HCEC 1CT (cell line): ENCODE results near the gene ZNF318.
"Not testable (repeated sequence)": the region's sequence is repeated elsewhere in the genome, so short reads cannot be mapped to it uniquely, and the experiment has no call there.

Source experiments
- DNase-seq: peaks from one replicate; pipeline ENCODE4 v3.0.0-alpha.2; 2017

The ZNF318 gene

GRCh38 chr6:43369174-43370002 lies at the start of gene ZNF318:
Gene ZNF318 (minus strand): TSS chr6:43369647. CDS start chr6:43369365, 282 bp downstream.
- DNase-seq: peak; percentile 98

- no peak for DNase-seq
Observed at GRCh38 chr6:43416935-43417334, 47.5 kb upstream of the ZNF318 start.

GRCh38 chr6:43415275-43415674 lies 45.8 kb upstream of the ZNF318 start:
- DNase-seq: not testable (repeated sequence)

- DNase-seq: no peak
Observed at GRCh38 chr6:43413002-43413401, 43.6 kb upstream of the ZNF318 start.

GRCh38 chr6:43412541-43412940 lies 43.1 kb upstream of the ZNF318 start:
- no peak for DNase-seq

- not testable (repeated sequence) for DNase-seq
Observed at GRCh38 chr6:43410776-43411175, 41.3 kb upstream of the ZNF318 start.

DNA sequence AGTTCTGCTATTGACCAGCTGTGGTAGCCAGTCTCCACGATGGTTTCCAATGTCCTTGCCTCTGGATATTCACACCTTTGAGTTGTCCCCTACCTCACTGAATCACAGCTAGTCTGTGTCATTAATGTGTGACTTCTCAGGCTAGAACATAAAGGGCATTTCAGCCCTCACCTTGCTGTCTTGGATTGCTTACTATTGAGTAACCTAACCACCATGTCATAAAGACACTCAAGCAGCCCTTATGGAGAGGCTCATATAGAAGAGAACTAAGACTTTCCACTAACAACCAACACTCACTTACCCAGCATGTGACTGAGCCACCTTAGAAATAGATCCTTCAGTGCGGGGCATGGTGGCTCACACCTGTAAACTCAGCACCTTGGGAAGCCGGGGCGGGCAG lies 38.8 kb upstream of the ZNF318 start:
- no peak for DNase-seq

DNA sequence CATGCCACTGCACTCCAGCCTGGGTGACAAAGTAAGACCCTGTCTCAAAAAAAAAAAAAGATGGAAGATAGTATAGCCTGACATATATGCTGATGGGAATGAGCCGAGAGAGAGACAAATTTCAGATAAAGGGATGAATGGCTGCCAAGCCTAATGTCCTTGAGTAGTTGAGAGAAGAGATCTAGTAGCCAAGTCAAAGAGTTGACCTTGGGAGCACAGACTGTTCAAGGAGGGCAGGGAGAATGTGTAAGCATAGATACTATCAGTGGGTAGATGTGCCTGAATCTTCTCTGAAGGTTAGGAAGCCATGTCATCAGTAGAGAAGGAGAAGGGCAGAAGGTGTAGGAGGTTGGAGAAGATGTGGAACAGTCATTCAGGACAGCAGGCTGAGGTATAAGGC lies 37.8 kb upstream of the ZNF318 start:
- no peak for DNase-seq

DNA sequence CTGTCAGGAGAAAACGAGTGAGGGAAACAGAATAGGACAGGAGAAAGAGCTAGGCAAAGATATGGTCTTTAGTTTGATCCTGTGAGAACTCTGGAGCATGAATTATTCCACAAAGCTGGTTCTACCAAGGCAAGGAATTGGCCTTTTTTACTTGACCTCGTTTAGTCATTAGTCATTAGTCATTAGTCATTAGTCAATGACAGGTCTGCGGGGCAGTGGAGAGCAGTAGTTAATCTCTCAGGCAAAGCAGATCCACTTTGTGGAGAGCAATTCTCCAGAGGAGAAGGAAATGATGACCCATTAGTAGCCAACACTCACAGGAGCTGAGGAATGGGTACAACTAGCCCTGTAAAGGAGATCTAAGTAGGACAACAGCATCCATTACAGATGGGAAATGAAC lies 35.9 kb upstream of the ZNF318 start:
- DNase-seq: peak; percentile 22

DNA sequence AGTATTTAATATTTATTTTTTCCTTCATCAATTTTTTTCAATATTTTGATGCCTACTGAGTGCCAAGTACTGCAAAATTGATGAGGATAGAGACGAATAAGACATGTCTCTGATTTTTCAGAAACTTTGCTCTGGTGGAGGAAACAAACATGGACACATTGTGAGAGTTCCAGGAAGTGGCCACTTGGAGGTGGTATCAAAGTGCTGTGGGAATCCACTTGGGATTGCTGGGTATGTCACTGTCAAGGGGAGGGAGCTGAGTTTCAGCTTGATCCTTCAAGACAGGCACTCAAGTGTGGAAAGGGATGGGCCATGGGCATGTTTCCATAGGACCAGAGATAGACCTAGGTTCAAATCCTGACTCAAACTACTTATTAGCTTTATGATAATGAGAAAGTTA lies 33.4 kb upstream of the ZNF318 start:
- no peak for DNase-seq

- no peak for DNase-seq
Observed at GRCh38 chr6:43401730-43402129, 32.3 kb upstream of the ZNF318 start.

DNA sequence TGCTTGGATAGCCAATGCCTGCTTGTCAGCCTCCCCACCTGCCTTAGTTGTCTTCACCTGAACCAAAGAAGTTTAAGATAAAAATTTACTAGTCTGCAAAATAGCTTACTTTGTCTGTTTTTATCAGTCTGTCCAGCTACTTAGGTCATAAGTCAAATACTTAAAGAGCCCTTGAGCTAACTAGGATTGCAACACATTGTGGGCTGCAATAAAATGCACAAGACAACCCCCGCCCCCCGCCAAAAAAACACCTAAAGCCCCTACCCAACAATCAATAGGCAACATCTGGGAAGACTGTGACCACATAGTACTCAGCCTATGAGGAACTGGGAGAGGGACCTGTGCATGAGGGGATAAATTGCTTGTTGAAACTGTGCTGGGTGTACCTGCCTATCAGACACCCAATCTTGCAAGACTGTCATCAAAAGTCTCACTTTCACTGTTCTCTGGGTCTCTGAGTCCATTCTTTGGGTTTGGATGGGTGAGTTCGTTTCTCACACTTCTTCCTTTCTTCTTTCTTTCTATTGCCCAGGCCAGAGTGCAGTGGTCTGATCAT lies 30.6 kb upstream of the ZNF318 start:
- DNase-seq: no peak

DNA sequence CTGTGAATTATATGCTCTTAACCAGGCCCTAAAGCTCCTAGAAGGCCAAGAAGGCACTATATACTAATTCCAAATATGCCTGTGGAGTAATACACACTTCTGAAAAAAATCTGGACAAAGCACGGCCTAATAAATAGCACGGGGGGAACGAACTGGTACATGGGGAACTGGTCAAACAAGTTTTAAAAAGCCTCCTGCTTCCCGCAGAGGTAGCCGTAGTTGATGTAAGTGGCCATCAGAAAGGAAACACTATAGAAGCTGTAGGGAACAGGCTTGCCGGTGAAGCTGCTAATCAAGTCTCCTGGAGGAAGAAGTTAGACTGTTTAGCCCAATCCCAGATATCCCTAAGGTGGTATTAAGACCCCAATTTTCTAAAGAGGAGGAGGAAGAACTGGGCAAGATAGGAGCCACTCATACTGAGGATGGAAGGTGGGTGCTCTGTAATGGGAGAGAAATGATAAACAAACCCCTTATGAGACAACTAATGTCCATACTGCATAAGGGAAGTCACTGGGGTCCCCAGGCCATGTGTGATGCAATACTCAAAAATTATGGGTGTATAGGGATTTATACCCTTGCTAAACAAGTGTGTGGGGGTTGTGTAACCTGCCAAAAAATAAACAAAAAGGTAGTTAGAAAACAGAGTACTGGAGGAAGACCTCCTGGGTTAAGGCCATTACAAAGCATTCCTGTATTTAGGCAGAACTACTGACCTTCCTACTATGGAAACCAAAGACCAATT lies 27.1 kb upstream of the ZNF318 start:
- DNase-seq: no peak

- no peak for DNase-seq
Observed at GRCh38 chr6:43395776-43396175, 26.3 kb upstream of the ZNF318 start.

DNA sequence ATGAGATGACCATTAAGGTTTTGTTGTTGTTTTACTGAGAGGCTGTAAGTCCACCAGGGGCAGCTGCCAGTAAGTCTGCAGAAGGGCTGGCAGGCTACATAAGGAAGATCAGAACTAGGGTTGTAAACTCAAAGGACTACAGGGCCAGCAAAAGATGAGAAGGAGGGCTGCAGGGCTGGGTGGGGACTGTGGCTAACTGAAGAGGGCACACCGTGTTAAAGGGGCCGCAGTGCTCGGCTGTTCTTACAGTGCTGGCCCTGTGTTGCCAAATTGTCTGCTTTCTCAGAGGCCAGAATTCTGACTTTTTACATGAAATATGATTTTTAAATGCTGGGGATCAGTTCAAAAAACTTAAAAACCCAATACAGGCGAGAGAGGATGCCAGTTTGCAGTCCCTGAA lies 25.5 kb upstream of the ZNF318 start:
- no peak for DNase-seq

DNA sequence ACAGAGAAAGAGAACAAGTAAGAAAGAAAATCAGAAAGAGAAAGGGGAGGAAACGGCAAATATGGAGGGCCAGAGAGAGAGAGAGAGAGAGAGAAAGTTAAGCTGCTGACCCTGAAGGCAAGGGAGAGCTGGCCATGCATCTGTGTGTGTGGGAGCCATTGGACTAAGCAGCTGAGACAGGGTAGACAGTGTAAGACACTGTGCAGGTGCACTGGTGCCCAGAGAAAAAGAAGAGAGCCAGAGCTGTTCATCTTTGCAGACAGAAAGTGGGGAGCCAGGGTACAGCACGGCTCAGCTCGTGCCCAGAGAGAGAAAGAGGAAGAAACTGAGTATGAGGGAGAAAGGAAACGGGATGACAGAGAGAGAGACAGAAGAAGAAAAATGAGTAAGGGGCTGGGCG lies 24.2 kb upstream of the ZNF318 start:
- DNase-seq: no peak

DNA sequence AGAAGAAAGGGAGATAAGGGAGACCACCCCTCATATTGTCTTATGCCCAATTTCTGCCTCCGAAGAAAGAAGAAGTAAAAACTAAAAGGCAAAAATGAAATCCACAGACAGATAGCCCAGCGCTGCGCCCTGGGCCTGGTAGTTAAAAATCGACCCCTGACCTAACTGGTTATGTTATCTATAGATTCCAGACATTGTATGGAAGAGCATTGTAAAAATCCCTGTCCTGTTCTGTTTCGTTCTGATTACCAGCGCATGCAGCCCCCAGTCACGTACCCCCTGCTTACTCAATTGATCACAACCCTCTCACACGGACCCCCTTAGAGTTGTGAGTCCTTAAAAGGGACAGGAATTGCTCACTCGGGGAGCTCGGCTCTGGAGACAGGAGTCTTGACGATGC lies 23.7 kb upstream of the ZNF318 start:
- not testable (repeated sequence) for DNase-seq

- no peak for DNase-seq
Observed at GRCh38 chr6:43391440-43392031, 22.1 kb upstream of the ZNF318 start.

DNA sequence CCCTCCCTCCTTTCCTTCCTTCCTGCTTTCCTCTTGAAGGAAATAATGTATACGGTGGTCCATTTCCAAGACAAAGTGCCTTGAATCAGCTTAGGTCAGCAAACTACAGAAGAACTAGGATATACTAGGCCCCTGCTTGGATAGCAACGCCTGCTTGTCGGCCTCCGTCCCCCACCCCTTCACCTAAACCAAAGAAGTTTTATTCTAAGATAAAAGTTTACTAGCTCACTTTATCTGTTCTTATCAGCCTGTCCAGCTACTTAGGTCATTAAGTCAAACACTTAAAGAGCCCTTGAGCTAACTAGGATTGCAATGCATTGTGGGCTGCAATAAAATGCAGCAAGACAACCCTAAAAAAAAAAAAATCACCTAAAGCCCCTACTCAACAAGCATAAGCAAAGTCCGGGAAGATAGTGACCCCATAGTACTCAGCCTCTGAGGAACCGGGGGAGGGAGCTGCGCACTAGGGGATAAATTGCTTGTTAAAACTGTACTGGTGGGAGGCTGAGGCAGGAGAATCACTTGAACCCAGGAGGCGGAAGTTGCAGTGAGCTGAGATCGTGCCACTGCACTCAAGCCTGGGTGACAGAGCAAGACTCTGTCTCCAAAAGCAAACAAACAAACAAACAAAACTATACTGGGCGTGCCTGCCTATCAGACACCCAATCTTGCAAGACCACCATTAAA lies 21.4 kb upstream of the ZNF318 start:
- DNase-seq: not testable (repeated sequence)

- DNase-seq: no peak
Observed at GRCh38 chr6:43389730-43390295, 20.4 kb upstream of the ZNF318 start.

DNA sequence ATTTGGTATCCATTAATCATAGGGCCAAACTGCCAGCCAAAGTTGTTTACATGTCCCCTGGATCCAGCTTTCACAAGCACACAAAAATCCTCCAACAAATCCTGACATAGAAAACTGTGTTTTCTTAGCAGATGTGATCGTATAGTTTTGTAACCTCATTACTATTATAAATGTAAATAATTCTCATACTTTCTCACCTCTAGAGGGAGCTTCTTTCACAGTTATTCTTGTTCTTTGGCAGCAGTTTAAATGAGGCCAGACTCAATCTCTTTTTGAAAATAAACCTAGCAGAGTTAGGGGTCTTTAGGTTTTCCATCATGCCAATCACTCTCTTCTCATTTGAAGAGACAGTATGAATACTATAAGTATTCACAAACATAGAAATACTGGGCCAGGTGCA lies 17.0 kb upstream of the ZNF318 start:
- no peak for DNase-seq

GRCh38 chr6:43383021-43383667 lies 13.7 kb upstream of the ZNF318 start:
- peak; percentile 57 for DNase-seq
